Smooth muscle cell of the brain vasculature (primary cell): ENCODE data around the gene B4GALT5.

Experiments
- DNase-seq: peaks from one replicate; pipeline ENCODE4 v3.0.0-alpha.2; 2012; ENCODE audit warnings: low read depth, low spot score

The B4GALT5 gene

DNA sequence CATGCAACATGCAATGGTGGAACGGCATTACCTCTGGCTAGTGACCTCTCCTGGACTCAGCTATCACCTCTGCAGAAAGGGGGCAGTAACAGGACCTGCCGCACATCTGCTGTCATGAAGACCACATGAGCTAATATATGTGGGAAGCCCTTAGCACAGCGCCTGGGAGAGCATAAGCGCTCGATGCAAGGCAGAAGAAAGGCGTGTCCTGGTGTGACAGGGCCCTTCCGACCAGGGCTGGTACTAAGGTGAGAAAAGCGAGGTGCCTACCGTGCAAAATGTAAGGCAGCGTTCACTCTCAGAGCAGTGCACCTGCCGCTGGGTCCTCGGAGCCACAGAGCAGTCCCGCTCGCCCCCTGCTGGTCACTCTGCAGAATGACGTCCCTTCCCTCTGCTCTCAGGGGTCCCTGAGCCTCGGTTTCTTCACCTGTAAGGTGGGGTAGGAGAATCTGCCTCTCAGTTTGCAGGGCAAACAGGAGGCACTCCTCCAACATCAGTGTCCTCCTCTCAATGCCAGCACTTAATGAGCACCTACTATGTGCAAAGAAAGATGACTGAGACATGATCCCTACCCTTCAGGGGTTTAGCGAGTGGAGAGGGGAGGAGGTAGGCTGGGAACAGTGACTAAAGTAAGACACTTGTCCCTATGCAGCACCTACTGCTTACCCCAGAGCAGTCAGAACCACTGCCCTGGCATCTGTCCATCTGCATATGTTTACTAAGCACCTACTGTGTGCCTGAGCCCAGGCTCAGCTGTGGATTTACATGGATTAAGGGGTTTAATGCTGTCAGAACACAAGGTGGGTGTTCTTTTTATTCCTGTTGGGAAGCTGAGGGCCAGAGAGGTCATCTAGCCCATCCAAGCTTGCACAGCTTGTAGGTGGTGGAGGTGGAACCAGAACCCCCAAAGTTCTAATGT is 104.7 kb downstream of the B4GALT5 start:
- DNase-seq: no peak

DNA sequence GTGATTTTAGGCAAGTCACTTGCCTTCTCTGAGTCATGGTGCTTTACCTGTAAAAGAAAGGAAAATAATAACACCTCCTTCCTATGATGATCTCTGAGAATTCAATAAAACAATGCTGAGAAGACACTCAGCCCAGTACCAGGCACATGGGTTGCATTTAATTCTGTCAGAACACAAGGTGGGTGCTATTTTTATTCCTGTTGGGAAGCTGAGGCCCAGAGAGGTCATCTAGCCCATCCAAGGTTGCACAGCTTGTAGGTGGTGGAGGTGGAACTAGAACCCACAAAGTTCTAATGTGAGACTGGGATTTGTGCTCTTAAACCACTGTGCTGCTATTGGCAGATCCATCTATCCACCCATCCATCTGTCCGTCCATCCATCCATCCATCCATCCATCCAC is 106.1 kb downstream of the B4GALT5 start:
- no peak for DNase-seq

DNA sequence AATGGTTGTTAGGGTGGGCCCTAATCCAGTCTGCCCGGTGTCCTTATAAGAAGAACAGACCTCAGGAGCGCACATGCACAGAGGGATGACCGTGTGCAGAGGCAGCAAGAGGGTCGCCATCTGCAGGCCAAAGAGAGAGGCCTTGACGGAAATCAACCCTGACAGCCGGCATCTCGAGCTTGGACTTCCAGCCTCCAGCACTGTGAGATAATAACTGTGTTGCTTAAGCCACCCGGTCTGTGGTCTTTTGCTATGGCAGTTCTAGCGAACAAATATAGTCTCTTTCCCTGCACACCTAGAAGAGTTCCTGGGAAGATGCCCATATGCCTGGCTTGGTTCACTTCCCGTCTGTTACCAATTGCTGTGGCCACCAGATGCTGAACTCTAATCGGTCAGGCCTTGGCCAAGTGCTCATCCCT is 110.5 kb downstream of the B4GALT5 start:
- no peak for DNase-seq

- no peak for DNase-seq
Observed at GRCh38 chr20:49602345-49603208, 111.1 kb downstream of the B4GALT5 start.

DNA sequence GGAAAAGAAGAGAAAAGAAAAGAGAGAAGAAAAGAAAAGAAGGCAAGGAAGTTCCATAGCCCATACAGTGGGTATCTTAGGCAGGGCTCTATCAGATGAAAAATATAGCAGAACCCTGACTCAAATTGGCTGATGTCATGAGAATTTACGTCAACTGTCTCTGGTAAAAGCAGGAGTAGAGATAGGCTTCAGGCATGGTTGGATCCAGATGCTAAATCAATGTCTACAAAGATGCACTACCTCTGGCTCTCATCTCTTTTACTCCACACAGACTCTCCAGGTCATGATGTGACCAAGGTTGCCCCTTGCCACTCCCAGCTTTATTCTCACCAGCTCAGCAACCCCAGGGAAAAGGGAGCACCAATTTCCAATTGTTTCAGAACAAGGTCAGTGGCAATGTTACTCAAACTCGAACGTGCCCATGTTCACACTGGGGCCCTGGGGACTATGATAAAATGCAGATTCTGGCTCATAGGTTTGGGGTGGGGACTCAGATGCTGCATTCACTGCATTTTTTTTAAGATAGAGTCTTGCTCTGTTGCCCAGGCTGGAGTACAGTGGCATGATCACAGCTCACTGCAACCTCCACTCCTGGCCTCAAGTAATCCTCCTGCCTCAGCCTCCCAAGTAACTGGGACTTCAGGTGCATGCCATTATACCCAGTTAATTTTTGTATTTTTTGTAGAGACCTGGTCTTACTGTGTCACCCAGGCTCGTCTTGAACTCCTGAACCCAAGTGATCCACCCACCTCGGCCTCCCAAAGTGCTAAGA is 112.3 kb downstream of the B4GALT5 start:
- DNase-seq: no peak

GRCh38 chr20:49599746-49600113 is 113.9 kb downstream of the B4GALT5 start:
- no peak for DNase-seq

DNA sequence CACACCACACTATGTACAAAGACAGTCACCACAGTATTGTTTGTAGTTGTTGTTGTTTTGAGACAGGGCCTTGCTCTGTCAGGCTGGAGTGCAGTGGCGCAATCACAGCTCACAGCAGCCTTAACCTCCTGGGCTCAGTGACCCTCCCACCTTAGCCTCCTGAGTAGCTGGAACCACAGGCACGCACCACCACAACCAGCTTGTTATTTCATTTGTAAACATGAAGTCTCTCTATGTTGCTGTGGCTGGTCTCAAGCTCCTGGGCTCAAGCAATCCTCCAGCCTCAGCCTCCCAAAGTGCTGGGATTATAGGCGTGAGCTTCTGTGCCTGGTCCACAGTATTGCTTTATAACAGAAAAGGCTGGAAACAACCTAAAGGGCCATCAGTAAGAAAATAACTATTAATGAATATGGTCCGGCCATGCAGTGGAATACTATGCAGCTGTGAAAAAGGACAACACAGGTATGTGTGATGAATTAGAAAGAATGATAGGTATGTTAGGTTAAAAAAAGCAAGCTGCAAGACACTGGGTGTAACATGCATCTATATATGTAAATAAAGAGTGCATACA is 115.8 kb downstream of the B4GALT5 start:
- no peak for DNase-seq

- no peak for DNase-seq
Observed at GRCh38 chr20:49595811-49596561, 117.7 kb downstream of the B4GALT5 start.

DNA sequence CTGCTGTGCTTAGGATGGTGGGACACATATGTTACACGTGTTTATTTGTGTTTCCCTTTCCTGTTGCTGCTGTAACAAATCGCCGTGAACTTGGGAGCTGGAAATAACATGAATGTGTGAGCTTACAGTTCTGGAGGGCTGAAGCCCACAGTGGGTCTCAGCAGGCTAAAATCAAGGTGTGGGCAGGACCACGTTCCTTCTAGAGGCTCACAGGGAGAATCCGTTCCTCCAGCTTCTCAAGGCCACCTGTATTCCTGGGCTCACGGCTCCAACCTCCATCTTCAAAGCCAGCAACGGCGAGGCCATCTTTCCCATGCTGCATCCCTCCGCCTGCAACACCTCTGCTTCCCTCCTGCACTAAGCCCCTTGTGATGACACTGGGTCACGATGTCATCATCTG is 118.3 kb downstream of the B4GALT5 start:
- no peak for DNase-seq

- DNase-seq: no peak
Observed at GRCh38 chr20:49594931-49595315, 118.8 kb downstream of the B4GALT5 start.

DNA sequence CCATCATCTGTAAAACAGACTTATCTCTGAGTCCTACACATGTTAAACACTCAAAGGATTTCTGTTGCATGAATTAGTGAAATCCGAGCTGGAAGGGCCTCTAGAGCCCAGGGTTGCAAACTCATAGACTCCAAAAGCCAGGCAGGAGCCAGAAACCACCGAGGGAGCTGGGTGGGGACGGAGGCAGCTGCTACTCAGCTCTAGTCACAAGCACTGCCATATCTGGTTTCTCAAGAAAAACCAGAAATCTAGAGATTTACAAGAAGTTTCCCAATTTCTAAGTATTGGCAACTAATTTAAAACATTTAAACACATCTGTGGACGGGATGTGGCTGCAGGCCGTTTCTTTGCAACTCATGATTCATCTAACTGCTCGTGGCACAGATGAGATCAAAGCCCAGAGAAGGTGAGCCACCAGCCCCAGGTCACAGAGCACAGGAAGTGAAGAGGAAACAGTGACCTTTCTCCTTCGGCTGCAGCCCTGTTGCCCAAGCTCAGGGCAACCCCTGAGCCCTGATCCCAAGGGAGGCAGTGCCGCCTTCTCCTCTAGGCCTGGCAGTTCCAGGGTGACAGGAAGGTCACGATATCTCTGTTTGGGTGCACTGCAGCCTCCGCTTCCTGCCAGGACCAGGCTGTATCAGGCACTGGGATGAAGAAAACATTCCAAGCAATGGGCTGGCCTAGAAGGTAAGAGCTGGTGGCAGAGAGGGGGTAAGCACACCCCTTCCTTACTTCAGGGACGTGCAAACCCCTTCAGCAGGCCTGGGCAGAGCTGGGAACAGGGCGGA is 119.3 kb downstream of the B4GALT5 start:
- DNase-seq: no peak

DNA sequence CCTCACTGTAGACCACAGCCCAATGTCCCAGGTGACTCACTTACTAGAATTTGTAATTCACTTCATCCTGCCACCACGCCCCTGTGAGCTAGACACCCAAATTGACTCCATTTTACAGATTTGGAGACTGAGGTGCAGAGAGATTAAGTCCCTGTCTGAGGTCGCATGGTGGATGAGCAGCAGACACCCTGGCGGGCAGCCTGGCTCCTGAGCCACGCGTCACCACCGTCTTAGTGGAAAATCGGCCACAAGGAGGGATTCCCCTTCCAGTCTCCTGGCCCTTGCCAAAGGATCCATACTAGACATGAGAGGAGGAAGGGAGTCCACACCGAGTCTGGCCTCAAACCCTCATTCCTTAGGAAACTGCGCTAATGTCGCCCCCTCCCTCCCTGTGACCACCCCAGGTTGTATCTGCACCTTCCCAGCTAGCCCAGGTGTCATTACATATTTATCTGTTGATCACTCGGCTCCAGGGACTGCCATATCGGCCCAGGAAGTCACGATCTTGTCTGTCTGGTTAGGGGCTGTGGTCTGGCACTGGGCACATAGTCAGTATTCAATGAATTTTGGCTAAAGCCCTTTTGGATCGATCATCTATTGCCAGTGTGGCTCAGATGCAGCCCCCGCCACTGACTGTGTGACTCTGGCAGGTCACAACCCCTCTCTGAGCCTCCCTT is 120.1 kb downstream of the B4GALT5 start:
- DNase-seq: no peak

GRCh38 chr20:49592120-49592519 is 121.6 kb downstream of the B4GALT5 start:
- DNase-seq: no peak

- no peak for DNase-seq
Observed at GRCh38 chr20:49591217-49591865, 122.3 kb downstream of the B4GALT5 start.

DNA sequence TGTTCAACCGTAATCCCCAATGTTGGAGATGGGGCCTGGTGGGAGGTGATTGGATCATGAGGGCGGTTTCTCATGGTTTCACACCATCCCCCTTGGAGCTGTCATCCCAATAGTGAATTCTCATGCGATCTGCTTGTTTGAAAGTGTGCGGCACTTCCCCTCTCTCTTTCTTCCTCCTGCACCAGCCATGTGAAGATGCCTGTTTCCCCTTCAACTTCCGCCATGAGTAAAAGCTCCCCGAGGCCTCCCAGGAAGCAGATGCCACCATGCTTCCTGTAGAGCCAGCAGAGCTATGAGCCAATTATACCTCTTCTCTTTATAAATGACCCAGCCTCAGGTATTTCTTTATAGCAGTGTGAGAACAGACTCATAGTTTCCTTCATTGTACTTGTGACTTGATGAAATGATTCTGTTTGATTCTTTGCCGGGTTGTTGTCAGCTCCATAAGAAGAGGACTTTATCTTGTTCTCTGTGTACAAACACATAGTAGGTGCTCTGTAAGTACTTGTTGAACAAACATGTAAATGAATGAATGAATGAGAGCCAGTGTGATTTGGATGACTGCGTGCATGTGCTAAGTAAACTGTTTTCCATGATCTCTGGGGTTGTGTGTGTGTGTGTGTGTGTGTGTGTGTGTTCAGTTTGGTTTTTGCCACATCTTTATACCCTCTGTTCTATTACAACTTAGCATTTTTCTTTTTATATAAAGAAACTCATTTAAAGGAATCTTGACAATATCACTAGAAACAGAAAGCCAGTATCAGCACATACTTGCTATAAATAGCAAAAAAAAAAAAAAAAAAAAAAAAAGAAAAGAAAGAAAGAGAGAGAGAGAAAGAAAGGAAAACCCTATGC is 123.3 kb downstream of the B4GALT5 start:
- DNase-seq: no peak

DNA sequence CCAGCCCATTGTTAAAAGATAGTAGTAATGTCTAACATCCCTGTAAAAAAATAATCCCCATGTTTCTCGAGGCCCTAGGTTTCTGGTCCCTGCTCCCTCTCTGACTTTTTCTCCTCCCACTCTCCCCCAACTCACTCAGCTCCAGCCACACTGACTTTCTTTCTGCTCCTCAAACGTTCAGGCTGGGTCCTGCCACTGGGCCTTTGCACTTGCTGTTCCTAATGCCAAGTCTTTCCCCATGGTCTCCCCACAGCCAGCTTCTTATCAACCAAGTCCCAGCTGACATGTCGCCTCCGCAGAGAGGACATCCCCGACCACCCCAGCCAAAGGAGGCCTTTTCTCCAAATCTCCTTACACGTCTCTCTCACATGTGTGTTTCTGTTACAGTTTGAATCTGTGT is 123.9 kb downstream of the B4GALT5 start:
- DNase-seq: no peak

GRCh38 chr20:49587111-49587570 is 126.5 kb downstream of the B4GALT5 start:
- DNase-seq: no peak
